GM20000 (cell line): ENCODE measurements around the gene SLC4A1AP.
"Not testable (repeated sequence)": the region's sequence is repeated elsewhere in the genome, so short reads cannot be mapped to it uniquely, and the experiment has no call there.

Experiments used
- DNase-seq: peaks from one replicate; pipeline ENCODE4 v3.0.0; 2012; ENCODE audit warnings: low spot score
- TF ChIP-seq, protein P1 (sequence below): IDR thresholded peaks from 2 replicates; pipeline ENCODE4 v1.5.1; 2012; ENCODE audit warnings: mild to moderate bottlenecking, control low read depth; ENCODE audit errors: extremely low read depth, missing control alignments

Gene SLC4A1AP

DNA sequence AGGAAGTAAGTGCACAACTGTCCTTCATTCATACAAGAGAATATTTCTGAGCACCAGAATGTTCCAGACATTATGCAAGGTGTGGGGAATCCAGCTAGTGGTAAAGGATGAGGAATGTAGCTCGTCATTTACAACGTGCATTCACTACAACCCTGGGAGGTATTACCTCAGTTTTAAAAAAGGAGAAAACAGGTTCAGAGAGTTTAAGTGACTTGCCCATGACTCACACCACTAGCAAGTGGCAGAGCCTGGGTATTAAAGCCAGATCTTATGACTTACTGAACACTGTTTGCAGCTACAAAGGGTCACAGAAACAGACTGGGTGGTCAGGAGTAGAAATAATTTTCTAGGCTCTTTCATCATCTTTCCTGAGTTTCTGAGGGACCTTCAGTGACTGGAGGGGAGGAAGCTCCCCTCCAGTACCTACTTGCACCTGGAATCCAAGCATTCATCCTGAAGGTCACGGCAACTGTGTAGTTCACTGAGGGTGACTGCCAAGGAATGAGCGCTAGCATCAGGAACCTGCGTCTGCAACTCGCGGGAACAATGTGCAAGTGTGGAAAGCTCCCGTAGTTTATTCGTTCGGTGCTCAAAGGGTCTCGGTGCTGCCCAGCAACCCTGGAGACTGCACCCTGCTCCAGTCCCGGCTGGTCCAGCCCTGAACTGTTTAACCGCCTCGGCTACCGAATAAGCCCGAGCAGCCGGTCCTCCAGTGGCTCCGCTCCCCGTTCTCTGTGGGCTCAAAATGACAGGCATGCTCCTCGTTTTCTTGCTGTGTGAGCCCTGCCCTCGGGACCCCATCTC, 35.5 kb upstream of the SLC4A1AP start:
- DNase-seq = no peak
- TF ChIP-seq, protein P1, sequence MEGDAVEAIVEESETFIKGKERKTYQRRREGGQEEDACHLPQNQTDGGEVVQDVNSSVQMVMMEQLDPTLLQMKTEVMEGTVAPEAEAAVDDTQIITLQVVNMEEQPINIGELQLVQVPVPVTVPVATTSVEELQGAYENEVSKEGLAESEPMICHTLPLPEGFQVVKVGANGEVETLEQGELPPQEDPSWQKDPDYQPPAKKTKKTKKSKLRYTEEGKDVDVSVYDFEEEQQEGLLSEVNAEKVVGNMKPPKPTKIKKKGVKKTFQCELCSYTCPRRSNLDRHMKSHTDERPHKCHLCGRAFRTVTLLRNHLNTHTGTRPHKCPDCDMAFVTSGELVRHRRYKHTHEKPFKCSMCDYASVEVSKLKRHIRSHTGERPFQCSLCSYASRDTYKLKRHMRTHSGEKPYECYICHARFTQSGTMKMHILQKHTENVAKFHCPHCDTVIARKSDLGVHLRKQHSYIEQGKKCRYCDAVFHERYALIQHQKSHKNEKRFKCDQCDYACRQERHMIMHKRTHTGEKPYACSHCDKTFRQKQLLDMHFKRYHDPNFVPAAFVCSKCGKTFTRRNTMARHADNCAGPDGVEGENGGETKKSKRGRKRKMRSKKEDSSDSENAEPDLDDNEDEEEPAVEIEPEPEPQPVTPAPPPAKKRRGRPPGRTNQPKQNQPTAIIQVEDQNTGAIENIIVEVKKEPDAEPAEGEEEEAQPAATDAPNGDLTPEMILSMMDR = no peak

DNA sequence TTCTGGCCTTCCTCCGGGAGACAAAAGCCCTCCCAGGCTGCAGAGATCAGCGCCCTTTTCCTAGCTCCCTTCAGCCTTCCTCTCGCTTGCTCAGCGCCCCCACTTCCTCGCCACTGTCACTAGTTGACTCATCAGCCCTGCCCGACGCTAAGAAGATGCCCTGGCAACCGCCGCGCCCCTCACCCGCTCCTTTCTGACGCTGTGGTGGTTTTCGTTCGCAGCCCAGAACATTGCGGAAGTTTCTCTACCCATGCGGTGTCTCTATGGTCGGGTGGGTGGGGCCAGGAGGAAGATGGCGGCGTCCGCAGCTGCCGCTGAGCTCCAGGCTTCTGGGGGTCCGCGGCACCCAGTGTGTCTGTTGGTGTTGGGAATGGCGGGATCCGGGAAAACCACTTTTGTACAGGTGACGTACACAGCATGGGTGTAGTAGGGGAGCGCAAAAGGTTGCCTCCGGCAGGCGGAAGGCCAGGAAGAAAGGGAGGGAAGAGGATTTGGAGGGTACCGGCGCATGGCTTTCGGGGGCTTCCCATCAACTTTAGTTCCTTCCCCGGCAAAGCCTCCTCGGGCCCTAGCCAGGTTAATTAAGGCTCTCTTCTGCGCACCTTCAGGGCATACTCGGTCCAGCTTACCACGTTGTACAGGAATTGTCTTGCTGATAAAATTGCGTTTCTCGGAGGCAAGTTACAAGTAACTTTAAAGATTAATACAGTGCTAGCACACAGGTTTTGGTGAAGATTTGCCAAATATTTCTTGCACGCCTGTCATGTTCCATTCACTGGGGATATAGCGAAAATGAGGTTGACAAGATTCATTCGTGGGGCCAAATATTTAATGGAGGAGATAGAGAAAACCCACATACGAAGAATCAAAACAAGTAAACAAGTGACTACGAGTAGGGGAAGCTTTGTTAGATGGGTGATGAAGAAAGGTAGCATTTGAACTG, 34.7 kb upstream of the SLC4A1AP start, which contains the start of the genes CCDC121 and GPN1:
Gene CCDC121 (minus strand): TSS at position 246 of the 943 bp plus-strand sequence. CDS start 1,213 bp downstream, outside the sequence.
Gene GPN1 (plus strand): TSS at position 284 of the 943 bp plus-strand sequence. CDS start 9 bp downstream, at position 293.
- TF ChIP-seq, protein P1 = no peak
- DNase-seq = peak; percentile 85

DNA sequence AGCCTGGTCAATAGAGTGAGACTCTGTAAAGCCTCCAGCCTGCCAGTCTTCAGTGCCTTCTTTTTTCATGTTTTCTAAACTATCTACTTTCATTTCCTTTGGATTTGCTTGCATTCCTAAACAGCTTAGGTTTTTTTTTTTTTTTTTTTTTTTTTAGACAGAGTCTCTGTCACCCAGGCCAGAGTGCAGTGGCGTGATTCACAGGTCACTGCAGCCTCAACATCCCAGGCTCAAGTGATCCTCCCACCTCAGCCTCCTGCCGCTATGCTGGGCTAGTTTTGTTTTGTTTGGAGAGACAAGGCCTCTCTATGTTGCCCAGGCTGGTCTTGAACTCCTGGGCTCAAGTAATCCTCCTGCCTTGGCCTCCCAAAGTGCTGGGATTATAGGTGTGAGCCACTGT, 33.4 kb upstream of the SLC4A1AP start:
- not testable (repeated sequence) for DNase-seq

DNA sequence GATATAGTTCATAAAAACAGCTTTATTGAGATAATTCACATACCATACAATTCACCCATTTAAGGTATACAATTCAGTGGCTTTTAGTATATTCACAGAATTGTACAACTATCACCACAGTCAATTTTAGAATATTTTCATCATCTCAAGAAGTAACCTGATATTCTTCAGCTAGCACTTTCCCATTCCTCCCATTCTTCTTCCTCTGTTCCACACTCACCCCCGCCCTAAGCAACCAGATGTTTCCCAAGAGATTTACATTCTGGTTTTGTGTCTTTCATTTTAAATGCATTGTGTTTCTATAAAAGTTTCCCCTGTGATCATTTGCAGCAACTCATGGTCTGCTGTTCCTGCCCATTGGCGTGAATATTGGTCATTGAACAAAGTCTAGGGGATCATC, 29.4 kb upstream of the SLC4A1AP start:
- DNase-seq = no peak
- TF ChIP-seq, protein P1 = no peak

DNA sequence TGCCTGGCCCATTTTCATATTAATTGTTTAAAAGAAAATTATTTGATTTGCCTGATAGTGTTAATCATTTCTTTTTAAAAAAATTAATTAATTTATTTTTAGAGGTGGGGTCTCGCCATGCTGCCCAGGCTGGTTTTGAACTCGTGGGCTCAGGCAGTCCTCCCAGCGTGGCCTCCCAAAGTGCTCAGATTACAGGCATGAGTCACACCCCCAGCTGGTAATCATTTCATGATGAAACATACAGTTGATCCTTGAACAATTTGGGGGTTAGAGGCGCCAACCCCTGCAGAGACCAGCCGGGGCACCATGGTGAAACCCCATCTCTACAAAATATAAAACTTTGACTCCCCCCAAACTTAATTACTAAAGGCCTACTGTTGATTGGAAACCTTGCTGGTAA, 26.9 kb upstream of the SLC4A1AP start:
- TF ChIP-seq, protein P1 = no peak
- DNase-seq = no peak

DNA sequence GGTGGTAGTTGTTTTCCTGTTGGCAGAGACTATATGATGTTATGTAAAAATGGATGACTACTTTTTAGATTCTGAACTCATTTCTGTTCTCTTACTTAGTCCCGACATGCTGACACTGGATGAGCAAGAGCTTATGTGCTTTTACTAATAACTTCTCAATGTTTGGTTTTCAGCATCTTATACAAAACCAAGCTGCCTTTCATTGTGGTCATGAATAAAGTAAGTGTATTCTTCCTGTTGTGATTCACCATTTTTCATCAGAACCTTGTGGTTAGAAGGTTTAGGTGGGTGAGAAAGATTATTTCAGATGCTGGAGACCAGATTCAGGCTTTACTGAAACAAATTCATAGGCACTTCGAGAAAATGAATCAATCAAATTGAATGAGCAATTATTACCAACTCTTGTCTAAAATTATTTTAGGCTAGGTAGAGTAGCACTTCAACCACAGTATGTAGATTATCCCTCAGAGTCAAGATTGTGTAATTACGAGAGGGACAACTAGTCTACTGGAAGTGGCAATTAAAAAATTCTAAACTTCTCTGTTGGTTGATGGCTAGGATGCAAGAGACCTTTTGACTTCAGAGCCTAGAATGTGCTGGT, 25.6 kb upstream of the SLC4A1AP start:
- DNase-seq = no peak

DNA sequence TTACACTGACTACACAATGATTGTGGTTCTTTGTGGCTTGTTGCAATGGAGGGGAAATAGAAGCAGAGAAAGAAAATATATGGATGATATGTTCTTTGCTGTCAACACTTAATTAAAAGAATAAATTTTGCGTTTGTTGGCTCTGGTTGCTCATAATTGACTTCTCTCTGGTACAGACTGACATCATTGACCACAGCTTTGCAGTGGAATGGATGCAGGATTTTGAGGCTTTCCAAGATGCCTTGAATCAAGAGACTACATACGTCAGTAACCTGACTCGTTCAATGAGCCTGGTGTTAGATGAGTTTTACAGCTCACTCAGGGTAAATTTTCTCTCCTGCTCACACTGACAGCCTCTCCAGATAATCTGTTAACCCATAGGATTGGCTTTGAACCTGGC, 25.0 kb upstream of the SLC4A1AP start:
- TF ChIP-seq, protein P1 = no peak
- no peak for DNase-seq

More for the DNA sequence above, 25.6 kb upstream of the SLC4A1AP start:
- TF ChIP-seq, protein P1 = no peak
